WERI-Rb-1 (cell line): ENCODE results near the gene PRPF6.
A peak's percentile ranks its signal among the peaks of the same experiment; 100 is the strongest.

Experiments used
- DNase-seq: peaks from one replicate; pipeline ENCODE4 v3.0.0-alpha.2; 2020
- H3K27ac ChIP-seq: fragments of 250-450 bp; sonication (Bioruptor Pico); 2 replicates; pipeline ENCODE4 v1.5.1; 2020; ENCODE audit warnings: mild to moderate bottlenecking, moderate library complexity
- H3K27me3 ChIP-seq: fragments of 250-450 bp; sonication (Bioruptor Pico); 2 replicates; pipeline ENCODE4 v1.5.1; 2021; ENCODE audit warnings: mild to moderate bottlenecking, low read depth, moderate library complexity; ENCODE audit not compliant: insufficient read depth, severe bottlenecking
- H3K36me3 ChIP-seq: fragments of 250-450 bp; sonication (Bioruptor Pico); 2 replicates; pipeline ENCODE4 v1.5.1; 2020; ENCODE audit warnings: mild to moderate bottlenecking, moderate library complexity
- H3K4me3 ChIP-seq: 2 replicates; pipeline ENCODE4 v1.5.1; 2011; ENCODE audit warnings: low read depth, mild to moderate bottlenecking, control low read depth, low read length
- H3K9me3 ChIP-seq: fragments of 250-450 bp; sonication (Bioruptor Pico); 2 replicates; pipeline ENCODE4 v1.5.1; 2021; ENCODE audit warnings: mild to moderate bottlenecking, moderate library complexity; ENCODE audit not compliant: severe bottlenecking
- TF ChIP-seq, protein P1 (sequence below): IDR thresholded peaks from 2 replicates; pipeline ENCODE4 v1.5.1; 2011; ENCODE audit warnings: low read depth, mild to moderate bottlenecking, control low read depth, inconsistent platforms, low read length

Gene PRPF6

DNA sequence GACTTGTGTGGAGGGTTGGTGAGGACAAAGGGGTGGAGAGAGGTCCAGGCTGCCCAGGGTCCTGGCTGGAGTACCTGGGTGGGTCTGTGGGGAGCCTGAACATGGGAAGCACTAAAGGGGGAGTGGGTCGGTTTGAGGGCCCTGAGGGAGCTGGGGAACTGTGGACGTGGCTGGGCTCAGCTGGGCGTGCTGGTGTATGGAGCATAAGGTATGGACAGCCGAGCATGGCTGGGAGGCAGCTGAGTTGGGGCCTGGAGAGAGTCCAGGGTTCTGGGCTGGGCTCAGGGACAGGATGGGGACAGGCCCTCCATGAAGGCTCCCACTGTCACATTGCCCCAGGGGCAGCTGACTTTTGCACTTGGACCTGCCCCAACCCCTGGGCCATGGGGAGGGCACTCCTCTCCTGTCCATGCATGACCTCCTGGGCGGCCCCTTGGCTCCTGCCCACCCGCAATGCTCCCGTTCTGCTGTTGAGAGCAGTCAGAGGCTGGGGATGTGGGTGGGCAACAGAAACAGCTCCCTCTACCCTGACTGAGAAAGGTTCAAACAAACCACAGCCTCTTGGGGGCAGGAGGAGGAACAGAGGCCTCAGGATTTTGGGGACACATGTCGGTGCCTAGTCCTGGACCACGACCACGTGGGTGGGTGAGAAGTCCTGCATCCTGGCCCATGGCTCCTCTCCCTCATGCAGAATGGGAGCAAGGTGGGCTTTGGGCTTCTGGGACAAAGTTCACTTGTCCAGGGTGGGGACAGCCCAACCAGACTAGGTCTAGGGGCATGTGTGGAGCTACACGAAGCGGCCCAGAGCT, 59.5 kb downstream of the PRPF6 start:
- Histone ChIP-seq H3K36me3 (no peaks in the 10 kb centered on the region), H3K27me3 (no peaks in the 10 kb centered on the region), H3K9me3 (no peaks in the 10 kb centered on the region), H3K4me3 (no peak overlapping the region), H3K27ac (no peak overlapping the region)
- DNase-seq: no peak
- TF ChIP-seq, protein P1, sequence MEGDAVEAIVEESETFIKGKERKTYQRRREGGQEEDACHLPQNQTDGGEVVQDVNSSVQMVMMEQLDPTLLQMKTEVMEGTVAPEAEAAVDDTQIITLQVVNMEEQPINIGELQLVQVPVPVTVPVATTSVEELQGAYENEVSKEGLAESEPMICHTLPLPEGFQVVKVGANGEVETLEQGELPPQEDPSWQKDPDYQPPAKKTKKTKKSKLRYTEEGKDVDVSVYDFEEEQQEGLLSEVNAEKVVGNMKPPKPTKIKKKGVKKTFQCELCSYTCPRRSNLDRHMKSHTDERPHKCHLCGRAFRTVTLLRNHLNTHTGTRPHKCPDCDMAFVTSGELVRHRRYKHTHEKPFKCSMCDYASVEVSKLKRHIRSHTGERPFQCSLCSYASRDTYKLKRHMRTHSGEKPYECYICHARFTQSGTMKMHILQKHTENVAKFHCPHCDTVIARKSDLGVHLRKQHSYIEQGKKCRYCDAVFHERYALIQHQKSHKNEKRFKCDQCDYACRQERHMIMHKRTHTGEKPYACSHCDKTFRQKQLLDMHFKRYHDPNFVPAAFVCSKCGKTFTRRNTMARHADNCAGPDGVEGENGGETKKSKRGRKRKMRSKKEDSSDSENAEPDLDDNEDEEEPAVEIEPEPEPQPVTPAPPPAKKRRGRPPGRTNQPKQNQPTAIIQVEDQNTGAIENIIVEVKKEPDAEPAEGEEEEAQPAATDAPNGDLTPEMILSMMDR: no peak

DNA sequence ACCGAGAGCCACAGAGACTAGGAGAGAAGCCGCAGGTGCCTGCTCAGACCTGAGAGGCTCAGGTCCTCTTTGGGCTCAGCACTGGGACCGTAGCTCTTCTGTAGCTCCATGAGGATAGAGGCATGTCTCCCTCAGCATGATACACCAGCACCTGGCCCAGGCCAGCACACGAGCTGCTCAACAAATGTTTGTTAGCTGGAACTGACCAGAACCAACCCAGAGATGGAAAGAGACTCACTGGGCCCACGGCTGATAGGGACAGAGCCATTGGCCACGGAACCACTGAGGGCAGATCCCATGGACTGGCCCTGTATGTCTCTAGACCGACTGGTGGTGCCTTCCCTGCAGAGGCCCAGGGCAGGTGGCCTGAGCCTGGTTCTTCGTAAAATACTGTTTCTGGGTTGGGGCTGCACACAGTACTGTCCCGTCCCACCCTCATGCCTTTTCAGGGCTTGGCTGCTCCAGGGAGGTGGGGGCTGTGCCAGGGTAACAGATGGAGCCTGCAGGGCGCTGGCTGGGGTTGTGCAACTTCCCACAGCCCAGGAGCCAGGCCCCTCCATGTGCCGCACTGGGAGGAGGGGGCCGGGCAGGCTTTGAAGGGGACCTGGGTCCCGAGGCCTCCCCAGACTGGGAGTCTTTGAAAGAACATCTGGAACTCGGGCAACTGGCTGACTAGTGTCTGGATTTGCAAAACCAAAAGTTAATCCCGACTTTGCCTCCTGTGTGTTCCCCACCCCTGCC, 60.3 kb downstream of the PRPF6 start:
- Histone ChIP-seq H3K4me3 (no peak overlapping the region), H3K9me3 (no peaks in the 10 kb centered on the region), H3K27me3 (no peaks in the 10 kb centered on the region), H3K36me3 (no peaks in the 10 kb centered on the region), H3K27ac (no peak overlapping the region)
- TF ChIP-seq, protein P1: no peak
- no peak for DNase-seq

DNA sequence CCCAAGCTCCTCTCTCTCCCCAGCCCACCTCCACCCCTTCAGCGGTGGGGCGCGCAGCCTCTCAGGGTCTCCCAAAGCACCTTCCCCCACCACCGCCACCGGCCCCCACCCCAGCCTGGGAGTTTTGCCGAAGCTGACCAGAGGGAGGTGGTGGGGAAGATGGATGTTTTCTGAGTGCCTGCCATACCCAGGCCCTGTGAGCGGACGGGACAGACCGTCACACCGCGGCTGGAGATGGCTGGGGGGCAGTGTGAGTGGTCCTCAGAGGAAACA, 60.8 kb downstream of the PRPF6 start:
- Histone ChIP-seq H3K36me3 (no peaks in the 10 kb centered on the region), H3K27me3 (no peaks in the 10 kb centered on the region), H3K9me3 (no peaks in the 10 kb centered on the region), H3K27ac (no peak overlapping the region), H3K4me3 (peak overlapping the region; percentile 52)
- no peak for DNase-seq
- TF ChIP-seq, protein P1: no peak

DNA sequence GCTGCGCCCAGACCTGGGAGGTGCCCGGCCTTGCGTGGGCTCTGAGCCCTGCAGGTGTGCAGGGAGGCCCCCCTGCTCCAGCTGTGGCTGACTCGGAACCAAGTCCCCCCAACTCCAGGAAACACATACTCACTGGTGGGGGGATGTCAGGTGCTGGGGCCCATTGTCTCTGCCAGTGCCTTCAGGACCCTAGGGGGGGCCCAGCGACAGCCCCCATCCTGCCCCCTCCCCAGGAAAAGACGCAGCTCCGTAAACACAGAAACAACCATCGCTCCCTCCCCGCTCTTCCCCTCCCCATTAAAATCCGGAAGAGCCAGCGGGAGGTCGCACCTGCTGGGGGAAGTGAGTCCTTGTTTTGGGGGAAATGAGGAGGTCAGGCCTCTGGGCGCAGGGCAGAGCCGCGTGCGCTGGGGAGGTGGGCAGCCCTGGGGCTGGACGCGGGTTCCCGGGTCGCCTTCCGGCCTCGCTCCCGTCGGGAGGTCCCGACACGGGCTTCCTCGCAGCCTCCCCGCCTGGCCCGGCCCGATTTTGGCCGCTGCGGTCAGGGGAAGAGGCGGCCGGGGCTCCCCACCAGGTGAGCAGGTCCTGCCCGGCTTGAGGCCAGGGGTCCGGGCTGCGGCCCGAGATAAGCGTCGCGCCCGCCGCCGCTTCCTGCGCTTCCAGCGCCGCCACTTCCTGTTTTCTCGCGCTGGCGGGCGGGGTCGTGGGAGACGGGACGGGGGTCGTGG, 61.3 kb downstream of the PRPF6 start:
- DNase-seq: no peak
- Histone ChIP-seq H3K27ac (no peak overlapping the region), H3K4me3 (peak overlapping the region; percentile 52), H3K27me3 (no peaks in the 10 kb centered on the region), H3K9me3 (no peaks in the 10 kb centered on the region), H3K36me3 (no peaks in the 10 kb centered on the region)
- TF ChIP-seq, protein P1: no peak

DNA sequence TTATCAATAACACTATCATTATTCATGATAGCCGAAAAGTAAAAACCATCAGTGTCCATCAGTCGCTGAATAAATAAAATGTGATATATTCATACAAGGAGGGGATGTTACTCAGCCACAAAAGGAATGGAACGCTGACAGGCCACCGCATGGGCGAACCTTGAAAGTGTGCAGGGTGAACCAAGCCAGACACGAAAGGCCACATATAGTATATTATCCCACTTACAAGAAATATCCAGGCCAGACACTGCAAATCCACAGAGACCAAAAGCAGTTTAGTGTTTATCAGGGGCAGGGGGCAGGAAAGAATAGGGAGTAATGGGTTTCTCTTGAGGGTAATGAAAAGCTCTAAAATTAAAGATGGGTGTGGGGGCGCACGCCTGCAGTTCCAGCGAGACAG, 62.8 kb downstream of the PRPF6 start:
- TF ChIP-seq, protein P1: no peak
- H3K9me3 ChIP-seq: no peaks in the 10 kb centered on the region
- no peak overlapping the region for H3K27ac ChIP-seq
- no peaks in the 10 kb centered on the region for H3K36me3 ChIP-seq
- H3K4me3 ChIP-seq: no peak overlapping the region
- no peaks in the 10 kb centered on the region for H3K27me3 ChIP-seq
- DNase-seq: no peak
